Keratinocyte (primary cell): ENCODE measurements around the gene DNAAF5. TPM values are rescaled to one million over a fixed set of nuclear protein-coding genes. Genes with fewer than 3 reads are reported as not detected.

Source experiments
- DNase-seq: peaks from one replicate; pipeline ENCODE4 v3.0.0-alpha.2; 2011; ENCODE audit warnings: low read depth, missing footprints, low spot score
- FAIRE-seq: peaks from 2 replicates; lab custom pipeline; 2011; peaks lifted over from hg19 to GRCh38; lab: Jason Lieb, UNC
- H2AFZ ChIP-seq: 2 replicates; pipeline ENCODE4 v1.6.0; 2012; ENCODE audit warnings: low read length, control low read depth, inconsistent platforms; ENCODE audit not compliant: control insufficient read depth
- H3K27ac ChIP-seq: 2 replicates; pipeline ENCODE4 v1.5.1; 2011; ENCODE audit warnings: low read length; ENCODE audit not compliant: control insufficient read depth, insufficient read depth
- H3K27me3 ChIP-seq: 3 replicates; pipeline ENCODE4 v1.6.0; 2011; ENCODE audit warnings: low read length; ENCODE audit not compliant: control insufficient read depth, insufficient read depth; ENCODE audit errors: extremely low read depth
- H3K36me3 ChIP-seq, 2 experiments: 2 replicates in 1 of 2; 3 replicates in 1 of 2; pipeline ENCODE4 v1.5.1; 2011; ENCODE audit warnings: low read length in 2 of 2, mild to moderate bottlenecking in 1 of 2; ENCODE audit not compliant: control insufficient read depth in 2 of 2, insufficient read depth in 2 of 2; ENCODE audit errors: extremely low read depth in 1 of 2
- H3K4me1 ChIP-seq: 3 replicates; pipeline ENCODE4 v1.5.1; 2011; ENCODE audit warnings: low read length; ENCODE audit not compliant: control insufficient read depth, insufficient read depth; ENCODE audit errors: extremely low read depth
- H3K4me2 ChIP-seq: 3 replicates; pipeline ENCODE4 v1.6.0; 2011; ENCODE audit warnings: low read depth, low read length; ENCODE audit not compliant: control insufficient read depth, insufficient read depth; ENCODE audit errors: extremely low read depth
- H3K4me3 ChIP-seq, 3 experiments: fragments of 200-600 bp in 1 of 3; sonication (generic) in 1 of 3; 2 replicates in 2 of 3; 3 replicates in 1 of 3; pipeline ENCODE4 v1.5.1; 2011 to 2016; ENCODE audit warnings: low read length in 3 of 3, mild to moderate bottlenecking in 3 of 3, control low read depth in 2 of 3, inconsistent platforms in 1 of 3, low read depth in 1 of 3, mixed read lengths in 1 of 3, mixed run types in 1 of 3, moderate library complexity in 1 of 3; ENCODE audit not compliant: control insufficient read depth in 2 of 3, insufficient read depth in 2 of 3; ENCODE audit errors: extremely low read depth in 1 of 3
- H3K79me2 ChIP-seq: 2 replicates; pipeline ENCODE4 v1.6.0; 2012; ENCODE audit warnings: low read length; ENCODE audit not compliant: control insufficient read depth, insufficient read depth
- H3K9ac ChIP-seq: 3 replicates; pipeline ENCODE4 v1.6.0; 2011; ENCODE audit warnings: low read length; ENCODE audit not compliant: control insufficient read depth, insufficient read depth; ENCODE audit errors: extremely low read depth
- H3K9me1 ChIP-seq: 3 replicates; pipeline ENCODE4 v1.6.0; 2011; ENCODE audit warnings: low read length; ENCODE audit not compliant: control insufficient read depth, insufficient read depth; ENCODE audit errors: extremely low read depth
- H3K9me3 ChIP-seq: 2 replicates; pipeline ENCODE4 v1.5.1; 2012; ENCODE audit warnings: low read depth, low read length; ENCODE audit not compliant: control insufficient read depth
- H4K20me1 ChIP-seq: 3 replicates; pipeline ENCODE4 v1.6.0; 2011; ENCODE audit warnings: low read length; ENCODE audit not compliant: control insufficient read depth, insufficient read depth; ENCODE audit errors: extremely low read depth
- EZH2 ChIP-seq: IDR thresholded peaks from one replicate; pipeline ENCODE4 v1.6.1; 2012; ENCODE audit warnings: inconsistent platforms, mild to moderate bottlenecking, low read length, moderate library complexity
- dilution Hi-C: fragments of 300-500 bp; cut with MboI; formaldehyde crosslinking; loops from one replicate; pipeline ENCODE4 v1.7.0; 2020; ENCODE audit warnings: low sequenced_read_pairs; ENCODE audit not compliant: extremely low pct_ligation_motif_present
- polyA plus RNA-seq, 5 experiments: library from polyadenylated mRNA; depleted of rRNA in 3 of 5; stranded (reverse) in 3 of 5; stranded (forward) in 1 of 5; unstranded in 1 of 5; fragments of >200 nt; gene quantifications; 1 replicate in 1 of 5; 2 replicates in 3 of 5; 3 replicates in 1 of 5; pipeline versions ENCODE4 v1.2.1 to v1.2.3, GENCODE V29; 2011 to 2012; ENCODE audit warnings: missing spikeins in 2 of 5, low read depth in 1 of 5, low replicate concordance in 1 of 5
- TF ChIP-seq, protein P1 (sequence below), 3 experiments: IDR thresholded peaks in 1 of 3; conservative IDR thresholded peaks in 1 of 3; optimal IDR thresholded peaks in 1 of 3; 2 replicates in 2 of 3; 3 replicates in 1 of 3; pipeline versions ENCODE3 to v1.5.1; 2011; ENCODE audit warnings: low read length in 3 of 3, mild to moderate bottlenecking in 3 of 3, moderate library complexity in 2 of 3, control low read depth in 1 of 3, inconsistent platforms in 1 of 3; ENCODE audit not compliant: insufficient read depth in 2 of 3; ENCODE audit errors: extremely low read depth in 1 of 3

The DNAAF5 gene
- polyA plus RNA-seq, 1 donor (not counting 4 experiments of a cell fraction or from before 2014, with no cell fraction given) = 16.3 TPM

DNA sequence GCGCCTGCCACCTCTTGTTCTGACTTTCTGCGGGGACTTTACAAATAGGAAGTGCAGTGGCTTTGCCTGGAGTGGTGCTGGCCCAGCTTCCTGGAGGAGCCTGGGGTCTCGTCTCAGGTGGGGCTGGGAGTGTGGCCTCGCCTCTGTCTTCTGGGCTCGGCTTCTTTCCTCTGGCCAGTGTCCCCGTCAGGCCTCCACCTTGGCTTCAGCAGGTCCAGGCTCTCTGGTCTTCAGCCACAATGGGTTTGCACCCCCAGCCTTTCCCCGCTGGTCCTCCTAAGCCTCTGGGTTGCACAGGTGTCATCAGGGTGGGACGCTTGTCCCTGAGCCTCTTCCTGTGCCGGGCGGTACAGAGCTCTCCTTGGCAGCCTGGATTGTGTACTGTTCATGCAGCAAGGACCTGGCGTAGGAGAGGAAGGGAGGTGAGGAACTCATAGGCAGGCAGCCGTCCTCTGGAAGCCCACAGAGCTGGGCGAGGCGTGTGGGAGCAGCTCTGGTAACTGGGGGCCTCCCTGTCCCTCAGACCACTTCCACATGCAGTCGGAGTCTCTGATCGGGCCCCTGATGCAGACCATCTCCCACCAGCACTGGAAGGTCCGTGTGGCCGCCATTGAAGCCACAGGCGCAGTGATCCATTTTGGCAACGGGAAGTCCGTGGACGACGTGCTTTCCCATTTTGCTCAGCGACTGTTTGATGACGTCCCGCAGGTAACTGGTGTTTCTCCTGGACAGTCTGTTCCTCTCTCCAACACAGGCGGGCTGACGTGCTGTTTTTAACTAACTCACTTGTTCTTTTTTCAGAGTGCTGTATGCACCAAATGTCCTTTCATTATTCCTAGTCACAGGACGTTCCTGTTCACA is 2.9 kb downstream of the DNAAF5 start:
- Histone ChIP-seq H3K27me3 (no peaks in the 10 kb centered on the region), H3K27ac (no peak overlapping the region), H3K4me3 (no peak overlapping the region), H3K4me1 (peaks cover 18% of the 10 kb centered on the region), H2AFZ (no peak overlapping the region), H3K4me2 (no peak overlapping the region), H3K36me3 (peaks cover 9 to 20% of the 10 kb centered on the region in 2 experiments), H3K79me2 (peaks cover 41% of the 10 kb centered on the region), H3K9ac (no peak overlapping the region), H3K9me3 (peaks cover 5% of the 10 kb centered on the region), H3K9me1 (no peaks in the 10 kb centered on the region), H4K20me1 (peaks cover 2% of the 10 kb centered on the region)
- dilution Hi-C loops = no loop called here
- TF ChIP-seq, protein P1, sequence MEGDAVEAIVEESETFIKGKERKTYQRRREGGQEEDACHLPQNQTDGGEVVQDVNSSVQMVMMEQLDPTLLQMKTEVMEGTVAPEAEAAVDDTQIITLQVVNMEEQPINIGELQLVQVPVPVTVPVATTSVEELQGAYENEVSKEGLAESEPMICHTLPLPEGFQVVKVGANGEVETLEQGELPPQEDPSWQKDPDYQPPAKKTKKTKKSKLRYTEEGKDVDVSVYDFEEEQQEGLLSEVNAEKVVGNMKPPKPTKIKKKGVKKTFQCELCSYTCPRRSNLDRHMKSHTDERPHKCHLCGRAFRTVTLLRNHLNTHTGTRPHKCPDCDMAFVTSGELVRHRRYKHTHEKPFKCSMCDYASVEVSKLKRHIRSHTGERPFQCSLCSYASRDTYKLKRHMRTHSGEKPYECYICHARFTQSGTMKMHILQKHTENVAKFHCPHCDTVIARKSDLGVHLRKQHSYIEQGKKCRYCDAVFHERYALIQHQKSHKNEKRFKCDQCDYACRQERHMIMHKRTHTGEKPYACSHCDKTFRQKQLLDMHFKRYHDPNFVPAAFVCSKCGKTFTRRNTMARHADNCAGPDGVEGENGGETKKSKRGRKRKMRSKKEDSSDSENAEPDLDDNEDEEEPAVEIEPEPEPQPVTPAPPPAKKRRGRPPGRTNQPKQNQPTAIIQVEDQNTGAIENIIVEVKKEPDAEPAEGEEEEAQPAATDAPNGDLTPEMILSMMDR (optimal IDR thresholded peaks at IDR 0.05 in 1 of 3, IDR thresholded peaks at IDR 0.05 in 1 of 3, conservative IDR thresholded peaks at IDR 0.05 in 1 of 3; ENCODE audit: extremely low read depth in 1 of 3, insufficient read depth in 2 of 3, low read length in 3 of 3) = no peak
- no peak for TF ChIP-seq EZH2
- FAIRE-seq (no peak), DNase-seq (no peak)

DNA sequence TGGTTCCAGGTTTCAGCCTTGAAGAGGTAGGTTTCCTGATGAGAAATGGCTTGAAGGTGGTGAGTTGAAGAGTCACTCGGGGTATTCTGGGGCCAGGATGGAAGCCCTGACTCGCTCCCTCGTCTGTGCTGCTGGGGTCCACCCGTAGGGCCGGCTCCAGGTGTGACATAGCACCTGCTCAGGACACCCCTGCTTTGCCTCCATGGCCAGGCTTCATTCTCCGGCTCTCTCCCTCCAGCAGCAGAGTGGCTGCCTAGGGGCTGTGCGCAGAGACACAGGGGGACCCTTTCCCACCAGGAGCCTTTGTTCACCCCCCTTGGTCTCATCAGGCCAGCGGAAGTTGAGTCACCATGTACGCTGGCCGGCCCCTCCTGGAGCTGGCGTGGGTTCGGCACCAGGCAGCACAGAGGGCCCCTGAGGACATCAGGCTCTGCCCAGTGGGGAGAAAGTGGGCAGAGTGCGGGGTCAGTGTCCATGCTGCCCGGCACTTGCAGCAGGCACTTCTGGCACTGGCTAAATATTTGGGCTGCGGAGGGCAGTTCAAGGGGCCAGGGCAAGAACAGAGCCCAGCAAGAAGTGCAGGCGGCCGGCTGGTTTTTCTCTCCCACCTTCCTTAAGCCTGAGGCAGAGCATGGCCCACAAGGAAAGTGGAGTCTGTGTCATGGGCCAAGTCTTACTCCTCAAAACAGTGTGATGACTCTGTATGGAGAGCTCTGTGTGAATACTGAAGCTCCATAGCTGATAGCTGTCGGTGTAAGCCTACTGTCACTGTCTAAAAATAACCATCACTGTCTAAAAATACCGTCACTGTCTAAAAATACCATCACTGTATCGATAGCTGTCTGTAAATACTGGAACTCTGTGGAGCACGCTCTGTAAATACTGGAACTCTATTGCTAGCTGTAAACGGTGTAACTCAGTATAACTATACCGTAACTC is 4.3 kb downstream of the DNAAF5 start:
- no peak for FAIRE-seq
- no peak overlapping the region for H3K9ac ChIP-seq
- dilution Hi-C loops = no loop called here

More for the DNA sequence above, 4.3 kb downstream of the DNAAF5 start:
- TF ChIP-seq, protein P1 (optimal IDR thresholded peaks at IDR 0.05 in 1 of 3, IDR thresholded peaks at IDR 0.05 in 1 of 3, conservative IDR thresholded peaks at IDR 0.05 in 1 of 3; ENCODE audit: extremely low read depth in 1 of 3, insufficient read depth in 2 of 3, low read length in 3 of 3) = no peak
- no peak for TF ChIP-seq EZH2
- H3K4me2 ChIP-seq = no peak overlapping the region
- no peak for DNase-seq
- H3K9me3 ChIP-seq = peaks cover 11% of the 10 kb centered on the region
- no peaks in the 10 kb centered on the region for H3K27me3 ChIP-seq
- H3K4me1 ChIP-seq = peaks cover 11% of the 10 kb centered on the region
- H3K9me1 ChIP-seq = no peaks in the 10 kb centered on the region
- peaks cover 54% of the 10 kb centered on the region for H3K79me2 ChIP-seq
- H3K4me3 ChIP-seq = no peak overlapping the region
- H4K20me1 ChIP-seq = peaks cover 2% of the 10 kb centered on the region
- H3K27ac ChIP-seq = no peak overlapping the region
- peaks cover 9 to 28% of the 10 kb centered on the region in 2 experiments for H3K36me3 ChIP-seq
- H2AFZ ChIP-seq = no peak overlapping the region
